Astrocyte of the hippocampus (primary cell): ENCODE measurements around the gene HEBP2.
A peak's percentile ranks its signal among the peaks of the same experiment; 100 is the strongest.
"Not testable (repeated sequence)": the region's sequence is repeated elsewhere in the genome, so short reads cannot be mapped to it uniquely, and the experiment has no call there.

Source experiments
- DNase-seq: peaks from one replicate; pipeline ENCODE4 v3.0.0; 2011; ENCODE audit warnings: low read depth, low spot score

Gene HEBP2, protein sequence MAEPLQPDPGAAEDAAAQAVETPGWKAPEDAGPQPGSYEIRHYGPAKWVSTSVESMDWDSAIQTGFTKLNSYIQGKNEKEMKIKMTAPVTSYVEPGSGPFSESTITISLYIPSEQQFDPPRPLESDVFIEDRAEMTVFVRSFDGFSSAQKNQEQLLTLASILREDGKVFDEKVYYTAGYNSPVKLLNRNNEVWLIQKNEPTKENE

DNA sequence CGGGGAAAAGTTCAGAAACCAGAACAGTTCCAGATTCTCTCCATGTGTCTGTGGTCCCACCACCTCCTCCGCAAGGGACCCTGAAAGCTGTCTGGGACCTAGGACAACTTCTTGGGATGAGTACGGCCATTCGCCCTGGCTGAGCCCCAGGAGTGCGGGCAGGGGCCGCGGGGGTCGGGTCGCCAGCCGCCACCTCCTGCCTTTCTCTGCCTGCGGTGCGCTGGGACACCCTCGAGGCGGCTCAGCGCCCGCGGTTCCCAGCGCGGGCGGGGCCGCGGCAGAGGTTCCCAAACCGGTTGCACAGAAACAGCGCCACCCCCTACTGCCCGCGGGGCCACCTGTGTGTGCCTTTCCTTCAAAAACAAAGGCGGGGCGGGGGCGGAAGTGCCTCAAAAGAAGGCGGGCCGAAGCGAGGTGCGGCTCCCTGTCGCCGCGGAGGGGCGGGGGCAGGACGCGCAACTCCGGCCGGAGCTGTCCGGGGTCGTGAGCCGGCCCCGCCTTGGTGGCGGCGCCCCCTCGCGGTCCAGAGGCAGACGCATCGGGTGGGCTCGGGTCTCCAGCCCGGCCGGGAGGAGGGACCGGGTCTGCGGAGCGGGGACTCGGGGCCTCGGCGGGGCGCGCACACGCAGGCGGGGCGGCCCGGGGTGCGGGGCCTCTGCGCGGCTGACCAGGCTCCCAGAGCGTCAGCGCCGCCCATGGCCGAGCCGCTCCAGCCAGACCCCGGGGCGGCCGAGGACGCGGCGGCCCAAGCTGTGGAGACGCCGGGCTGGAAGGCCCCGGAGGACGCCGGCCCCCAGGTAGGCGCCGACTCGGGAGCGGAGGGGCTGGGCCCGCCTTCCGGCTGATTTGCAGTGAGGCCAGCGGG lies at the start of gene HEBP2:
TSS of gene HEBP2 (plus strand) at position 423 of the 865 bp plus-strand sequence. CDS start at position 696, 273 bp downstream.
- peak; percentile 97 for DNase-seq

DNA sequence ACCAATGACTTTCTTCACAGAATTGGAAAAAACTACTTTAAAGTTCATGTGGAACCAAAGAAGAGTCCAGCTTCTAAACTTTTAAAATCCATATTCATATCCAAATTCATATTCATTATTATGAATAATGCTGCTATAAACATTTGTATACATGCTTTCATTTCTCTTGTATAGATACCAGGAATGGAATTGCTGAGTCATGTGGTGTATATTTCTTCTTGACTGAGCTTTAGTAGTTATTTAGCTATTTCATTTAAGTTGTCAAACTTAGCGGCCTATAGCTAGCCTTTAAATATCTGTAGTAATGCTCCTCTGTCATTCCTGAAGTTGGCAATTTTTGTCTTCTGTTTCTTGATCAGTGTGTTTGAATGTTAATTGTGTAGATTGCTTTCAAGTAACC lies 46.1 kb upstream of the HEBP2 start:
- DNase-seq: no peak

DNA sequence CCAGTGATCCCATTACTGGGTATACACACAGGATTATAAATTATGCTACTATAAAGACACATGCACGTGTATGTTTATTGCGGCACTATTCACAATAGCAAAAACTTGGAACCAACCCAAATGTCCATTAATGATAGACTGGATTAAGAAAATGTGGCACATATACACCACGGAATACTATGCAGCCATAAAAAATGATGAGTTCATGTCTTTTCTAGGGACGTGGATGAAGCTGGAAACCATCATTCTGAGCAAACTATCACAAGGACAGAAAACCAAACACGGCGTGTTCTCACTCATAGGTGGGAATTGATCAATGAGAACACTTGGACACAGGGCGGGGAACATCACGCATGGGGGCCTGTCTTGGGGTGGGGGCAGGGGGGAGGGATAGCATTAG lies 35.3 kb upstream of the HEBP2 start:
- DNase-seq: not testable (repeated sequence)

DNA sequence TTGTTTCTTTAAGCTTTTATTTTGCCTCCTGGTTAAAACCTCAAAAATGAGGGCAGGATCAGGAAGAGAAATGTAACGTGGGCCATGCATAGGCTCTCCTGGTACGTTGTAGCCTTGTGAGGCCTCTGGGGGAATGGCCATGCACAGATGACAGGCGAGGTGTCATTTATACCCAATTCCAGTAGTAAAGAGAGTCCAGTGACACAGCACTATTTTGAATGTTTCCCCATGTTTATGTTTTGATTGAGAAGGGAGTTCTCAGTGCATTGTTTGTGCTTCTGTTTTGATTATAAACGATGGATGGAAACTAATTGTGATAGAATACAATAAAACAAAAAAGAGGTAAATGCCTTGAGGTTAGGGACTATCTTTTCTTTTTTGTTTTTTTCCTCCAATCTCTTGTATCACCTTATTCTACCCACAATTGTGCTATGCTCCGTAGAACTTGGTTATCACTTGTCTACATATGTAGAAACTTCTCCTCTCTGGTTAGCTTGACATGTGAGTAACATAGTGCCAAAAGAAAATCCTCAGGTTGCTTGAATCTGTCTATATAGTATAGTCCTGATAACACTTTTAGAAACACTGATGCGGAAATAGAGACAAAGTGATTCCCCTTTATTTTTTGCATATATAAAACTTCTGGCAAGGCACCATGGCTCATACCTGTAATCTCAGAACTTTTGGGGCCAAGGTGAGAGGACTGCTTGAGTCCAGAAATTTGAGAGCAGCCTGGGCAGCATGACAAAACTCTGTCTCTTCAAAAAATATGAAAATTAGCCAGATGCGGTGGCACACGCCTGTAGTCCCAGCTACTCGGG lies 33.2 kb upstream of the HEBP2 start:
- DNase-seq: no peak

DNA sequence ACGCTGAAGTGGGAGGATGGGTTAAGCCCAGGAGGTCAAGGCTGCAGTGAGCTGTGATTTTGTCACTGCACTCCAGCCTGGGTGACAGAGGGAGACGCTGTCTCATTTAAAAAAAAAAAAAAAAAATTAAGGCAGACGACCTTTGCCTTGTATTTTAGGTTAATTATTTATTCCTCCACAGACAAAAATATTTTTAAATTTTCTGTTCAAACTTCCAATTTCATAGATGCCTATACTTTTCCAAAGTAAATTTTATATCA lies 32.6 kb upstream of the HEBP2 start:
- DNase-seq: no peak

DNA sequence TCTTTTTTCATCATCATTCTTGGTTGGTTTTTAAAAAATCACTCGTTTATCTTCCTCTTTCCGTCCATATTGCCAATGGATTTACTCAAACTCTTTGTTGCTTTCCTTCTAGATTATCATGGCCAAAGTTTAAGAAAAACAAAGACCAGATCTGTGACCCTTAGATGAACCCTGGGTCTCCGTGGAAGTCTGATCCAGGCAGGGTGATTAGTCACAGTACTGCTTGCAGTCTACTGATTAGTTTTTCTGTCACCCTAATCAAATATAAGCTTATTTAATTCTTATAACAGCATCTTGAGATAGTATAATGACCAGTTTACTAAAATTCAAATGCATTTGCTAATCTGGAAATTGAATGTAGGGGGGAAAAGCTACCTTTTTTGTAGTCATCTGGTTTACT lies 32.3 kb upstream of the HEBP2 start:
- peak; percentile 65 for DNase-seq

DNA sequence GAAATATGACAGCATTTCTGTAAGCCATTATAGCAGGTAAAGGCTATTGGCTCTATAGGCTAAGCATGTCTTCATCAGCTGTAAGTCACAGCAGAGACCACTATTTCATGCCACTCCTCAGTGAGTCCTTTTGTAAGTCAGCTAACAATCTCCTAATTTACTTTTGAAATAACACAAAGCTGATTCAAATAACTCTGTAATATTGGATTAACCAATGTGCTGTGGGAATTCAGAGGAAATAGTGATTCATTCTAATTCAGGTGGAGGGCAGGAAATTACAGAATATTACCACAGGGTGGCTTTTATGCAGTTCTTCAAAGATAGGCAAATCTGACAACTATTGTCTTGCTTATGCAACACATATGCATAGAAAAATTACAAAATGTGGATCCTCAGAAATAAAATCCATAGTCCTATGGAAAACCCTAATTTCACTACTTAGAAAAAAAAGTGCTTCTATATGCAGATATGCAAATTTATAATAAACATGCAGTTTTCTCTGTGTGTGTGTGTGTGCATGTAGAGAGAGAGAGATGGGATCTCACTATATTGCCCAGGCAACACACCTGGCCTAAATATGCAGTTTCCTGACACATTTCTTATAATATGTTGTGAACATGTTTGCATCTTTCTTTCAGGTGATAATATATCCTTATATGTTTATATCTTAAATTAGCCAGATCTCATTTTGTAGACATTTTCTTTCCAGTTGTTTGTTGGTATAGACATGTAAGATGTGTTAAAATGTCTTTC lies 31.1 kb upstream of the HEBP2 start:
- no peak for DNase-seq

DNA sequence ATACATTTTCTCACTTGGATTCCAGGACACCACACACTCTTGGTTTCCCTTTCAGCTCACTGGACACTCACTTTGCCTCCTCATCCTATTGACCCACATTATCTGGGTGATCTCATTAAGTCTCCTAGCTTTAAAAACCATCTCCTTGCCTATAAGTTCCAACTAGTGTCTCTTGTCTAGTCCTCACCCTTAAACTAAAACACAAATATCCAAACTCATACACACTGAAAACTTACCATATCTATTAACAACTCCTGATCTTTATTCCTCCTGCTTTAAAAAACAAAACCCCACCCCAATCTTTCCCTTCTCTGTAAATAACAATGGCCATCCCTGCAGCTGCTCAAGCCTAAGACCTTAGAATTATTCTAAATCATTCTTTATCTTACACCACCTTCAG lies 29.8 kb upstream of the HEBP2 start:
- no peak for DNase-seq

DNA sequence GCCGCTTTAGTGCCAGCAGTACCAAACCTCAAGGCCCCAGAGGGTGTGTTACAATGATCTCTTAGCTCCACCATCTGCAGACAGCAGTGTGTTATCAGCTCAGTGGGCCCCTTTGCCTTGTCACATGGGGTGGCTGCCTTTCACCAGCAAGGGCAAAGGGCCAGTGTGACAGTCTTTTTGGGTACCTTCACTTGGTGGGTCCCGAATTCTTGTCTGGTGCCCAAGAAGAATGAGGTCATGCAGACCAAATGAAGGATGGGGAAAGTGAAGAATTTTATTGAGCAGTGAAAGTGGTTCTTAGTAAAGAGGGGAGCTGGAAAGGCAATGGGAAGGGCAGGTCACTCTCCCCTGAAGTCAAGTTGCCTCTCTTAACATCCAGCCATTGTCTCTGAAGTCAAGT lies 29.2 kb upstream of the HEBP2 start:
- DNase-seq: no peak

DNA sequence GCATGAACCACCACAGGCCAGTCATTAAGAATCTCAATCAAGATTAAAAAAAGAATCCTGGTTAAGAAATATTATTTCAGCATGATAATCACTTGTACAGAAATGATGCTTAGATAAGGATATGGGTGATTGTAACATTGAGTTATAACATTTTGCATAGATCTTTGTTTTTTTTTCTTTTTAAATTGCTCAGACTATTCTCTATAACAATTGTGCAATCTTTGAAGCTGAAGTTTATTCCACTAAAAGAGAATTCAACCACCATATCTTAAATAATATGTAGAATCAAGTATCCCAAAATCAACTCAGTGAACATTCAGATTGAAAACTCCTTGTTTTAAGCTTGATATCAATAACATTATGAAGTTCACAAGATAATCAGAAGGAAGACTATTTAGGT lies 27.0 kb upstream of the HEBP2 start:
- DNase-seq: no peak

DNA sequence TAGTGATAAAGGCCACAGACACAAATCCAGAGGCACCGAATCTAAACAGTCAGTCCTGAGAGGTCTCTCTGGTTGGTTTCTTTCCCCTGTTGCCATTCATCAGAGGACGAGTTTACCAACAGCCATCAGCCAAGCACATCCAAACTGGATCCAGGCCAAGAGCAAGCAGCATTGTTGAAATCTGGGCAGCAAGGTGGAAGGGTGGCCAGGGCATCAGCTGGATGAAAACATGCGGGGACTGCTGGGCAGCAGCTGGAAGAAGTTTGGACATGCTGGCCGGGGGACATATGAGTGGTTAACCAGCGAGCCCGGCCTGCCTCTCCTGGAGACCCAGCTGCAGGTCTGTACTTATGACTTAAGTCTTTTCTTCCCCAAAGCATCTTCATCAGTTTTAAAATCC lies 26.2 kb upstream of the HEBP2 start, which contains the start of gene SMIM28:
TSS of gene SMIM28 (plus strand) at position 62 of the 400 bp plus-strand sequence. CDS start at position 230, 168 bp downstream.
- DNase-seq: no peak

DNA sequence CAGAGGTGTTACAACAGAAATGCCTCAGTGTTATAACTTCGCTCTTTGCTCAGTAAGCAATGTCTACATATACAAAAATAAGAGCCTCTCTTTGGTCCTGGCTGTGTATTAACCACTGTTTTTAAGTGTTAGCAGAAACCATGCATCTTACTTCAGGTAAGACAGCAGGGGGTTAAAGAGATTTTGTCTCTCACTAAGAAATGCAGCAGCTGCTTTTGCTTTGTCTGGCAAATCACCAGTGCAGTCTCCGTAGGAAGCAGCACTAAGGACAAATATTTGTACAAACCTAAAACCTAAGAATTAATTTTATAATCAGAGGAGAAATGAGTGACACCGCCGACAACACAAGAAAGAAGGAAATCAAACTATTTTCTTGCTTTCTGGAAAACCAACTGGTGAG lies 25.6 kb upstream of the HEBP2 start:
- no peak for DNase-seq

DNA sequence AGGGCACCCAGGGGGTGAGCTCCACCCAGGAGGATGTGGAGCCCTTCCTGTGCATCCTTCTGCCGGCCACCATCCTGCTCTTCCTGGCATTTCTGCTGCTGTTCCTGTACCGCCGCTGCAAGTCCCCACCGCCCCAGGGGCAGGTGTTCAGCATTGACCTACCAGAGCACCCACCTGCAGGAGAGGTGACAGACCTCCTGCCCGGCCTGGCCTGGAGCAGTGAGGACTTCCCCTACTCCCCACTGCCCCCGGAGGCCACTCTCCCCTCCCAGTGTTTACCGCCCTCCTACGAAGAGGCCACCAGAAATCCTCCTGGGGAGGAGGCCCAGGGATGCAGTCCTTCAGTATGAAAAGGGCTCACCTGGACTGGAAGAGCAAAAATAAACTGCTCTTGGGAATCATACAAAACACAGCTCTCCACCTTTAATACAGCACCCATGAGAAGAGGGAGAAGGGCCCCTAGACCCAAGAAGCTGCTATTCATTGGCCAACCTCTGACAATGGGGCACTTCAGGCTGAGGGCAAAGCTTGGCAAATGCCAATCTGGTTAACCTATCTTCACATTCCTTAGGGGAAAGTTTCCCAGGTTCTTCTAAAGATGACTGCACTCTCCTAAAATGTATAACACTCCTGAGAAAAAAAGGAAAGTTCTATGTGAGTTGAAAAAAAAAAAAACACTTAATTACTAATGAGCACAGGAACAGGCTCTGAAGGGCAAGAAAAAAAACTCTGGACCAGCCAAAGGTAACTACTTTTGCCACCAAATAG lies 21.3 kb upstream of the HEBP2 start:
- DNase-seq: peak; percentile 36

DNA sequence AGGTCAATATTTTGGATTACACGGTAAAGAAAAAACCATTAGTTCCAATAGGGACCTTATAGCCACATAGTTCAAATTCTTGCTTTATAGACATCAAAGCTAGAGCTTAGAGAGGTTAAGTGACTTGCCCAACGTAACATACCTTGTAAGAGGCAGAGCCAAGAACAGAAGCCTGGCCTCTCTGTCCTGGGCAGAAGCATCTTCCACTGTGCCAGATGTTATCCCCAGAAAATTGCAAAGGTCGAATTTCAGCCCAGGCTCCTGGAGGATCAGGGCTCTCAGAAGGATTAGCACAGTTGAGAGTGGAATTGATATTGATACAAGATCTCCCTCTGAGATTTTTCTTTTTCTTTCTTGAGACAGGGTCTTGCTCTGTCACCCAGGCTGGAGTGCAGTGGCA lies 20.2 kb upstream of the HEBP2 start:
- no peak for DNase-seq

DNA sequence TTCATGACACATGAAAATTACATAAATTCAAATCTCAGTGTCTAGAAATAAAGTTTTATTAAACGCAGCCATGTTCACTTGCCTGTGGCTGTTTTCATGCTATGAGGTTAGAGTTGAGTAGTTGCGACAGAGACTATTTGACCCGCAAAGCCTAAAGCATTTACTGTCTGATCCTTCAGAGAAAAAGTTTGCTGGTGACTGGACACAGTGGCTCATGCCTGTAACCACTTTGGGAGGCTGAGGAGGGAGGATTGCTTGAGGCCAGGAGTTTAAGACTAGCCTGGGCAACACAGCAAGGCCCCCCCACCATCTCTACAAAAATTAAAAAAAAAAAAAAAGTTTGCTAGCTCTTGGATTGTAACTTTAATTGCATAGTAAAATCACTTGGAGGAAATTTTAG lies 17.1 kb upstream of the HEBP2 start:
- no peak for DNase-seq

DNA sequence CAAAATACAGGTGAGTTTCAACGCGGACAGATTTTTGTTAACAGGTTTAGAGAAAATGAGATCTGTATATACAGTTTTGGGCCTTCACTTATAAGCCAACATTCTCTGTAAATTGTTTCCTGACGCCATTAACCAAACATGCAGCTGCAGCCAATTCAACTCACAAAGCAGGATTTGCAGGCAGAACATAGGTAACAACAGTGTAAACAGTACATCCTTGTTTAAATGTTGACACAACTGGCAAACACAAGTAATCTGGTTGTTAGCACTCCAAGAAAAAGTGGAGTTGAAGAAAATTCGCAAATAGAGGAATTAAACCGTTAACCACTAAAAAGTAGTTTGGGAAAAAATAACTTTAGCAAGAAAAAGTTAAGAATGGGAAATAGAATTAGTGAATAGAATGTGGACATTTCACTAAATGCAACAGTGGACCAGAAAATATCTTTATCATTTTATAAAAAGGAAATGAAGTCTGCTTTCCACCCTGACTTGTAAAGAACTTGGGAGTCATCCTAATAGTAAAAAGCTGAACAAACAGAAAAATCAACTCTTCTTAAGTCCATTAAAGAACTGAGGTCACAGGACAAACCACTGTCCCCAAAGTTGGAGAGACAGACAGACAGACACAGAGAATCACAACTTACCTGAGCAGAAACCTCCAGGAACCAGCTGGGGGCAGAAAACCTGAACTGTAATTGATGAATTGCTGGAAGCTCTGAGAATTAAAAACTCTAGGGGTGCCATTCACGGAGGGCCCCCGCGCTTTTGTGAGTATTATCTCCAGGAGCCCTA lies 16.2 kb upstream of the HEBP2 start:
- DNase-seq: no peak

DNA sequence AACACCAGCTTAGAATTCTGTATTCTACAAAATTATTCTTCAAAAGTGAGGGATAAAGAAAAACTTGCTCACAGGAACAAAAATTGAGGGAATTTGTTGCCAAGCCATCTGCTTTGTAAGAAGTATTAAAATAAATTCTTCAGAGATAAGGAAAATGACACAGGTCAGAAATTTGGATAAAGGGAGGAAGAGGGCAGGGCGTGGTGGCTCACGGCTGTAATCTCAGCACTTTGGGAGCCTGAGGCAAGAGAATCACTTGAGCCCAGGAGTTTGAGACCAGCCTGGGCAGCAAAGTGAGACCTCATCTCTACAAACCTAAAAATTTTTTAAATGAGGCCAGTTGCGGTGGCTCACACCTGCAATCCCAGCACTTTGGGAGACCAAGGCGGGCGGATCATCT lies 14.5 kb upstream of the HEBP2 start:
- DNase-seq: no peak

DNA sequence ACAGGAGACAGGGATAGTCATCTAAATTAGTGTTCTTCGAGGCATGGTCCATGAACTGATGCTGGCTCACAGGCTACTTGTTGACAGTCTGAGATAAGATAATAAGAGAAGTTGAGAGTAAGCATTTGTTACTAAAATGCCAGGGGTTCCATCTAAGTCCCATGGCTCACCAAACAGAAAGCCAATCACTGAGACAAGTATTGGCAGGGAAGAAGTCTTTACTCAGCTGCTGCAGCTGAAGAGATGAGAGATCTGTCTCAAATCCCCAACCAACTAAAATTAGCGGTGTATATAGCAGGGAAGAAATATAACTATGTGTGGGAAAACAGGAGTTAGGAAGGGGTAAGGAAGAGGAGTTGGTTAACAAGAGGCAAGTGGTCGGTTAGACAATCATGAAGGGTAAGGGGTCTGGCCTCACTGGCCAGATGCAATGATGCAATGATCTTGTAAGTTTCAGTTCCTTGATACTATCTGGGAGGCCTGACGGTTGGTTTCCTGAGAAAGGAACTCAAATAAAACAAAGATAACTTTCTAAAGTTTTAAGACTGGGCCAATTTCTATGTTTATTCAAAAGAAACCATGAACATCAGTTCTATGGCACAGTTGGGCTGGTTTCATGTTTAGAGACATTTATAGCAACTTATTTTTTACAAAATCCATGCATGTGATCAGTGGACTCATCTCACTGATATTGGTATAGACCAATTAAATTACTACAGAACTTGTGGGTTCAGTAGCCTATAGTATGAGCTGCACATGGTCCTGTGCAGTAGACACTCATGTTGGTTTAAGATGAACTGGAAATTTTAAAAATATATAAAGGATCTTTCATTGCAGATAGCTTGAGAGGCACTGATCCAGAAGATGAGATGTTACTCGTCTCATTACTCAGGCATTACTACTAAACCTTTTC lies 9.9 kb upstream of the HEBP2 start:
- DNase-seq: no peak

DNA sequence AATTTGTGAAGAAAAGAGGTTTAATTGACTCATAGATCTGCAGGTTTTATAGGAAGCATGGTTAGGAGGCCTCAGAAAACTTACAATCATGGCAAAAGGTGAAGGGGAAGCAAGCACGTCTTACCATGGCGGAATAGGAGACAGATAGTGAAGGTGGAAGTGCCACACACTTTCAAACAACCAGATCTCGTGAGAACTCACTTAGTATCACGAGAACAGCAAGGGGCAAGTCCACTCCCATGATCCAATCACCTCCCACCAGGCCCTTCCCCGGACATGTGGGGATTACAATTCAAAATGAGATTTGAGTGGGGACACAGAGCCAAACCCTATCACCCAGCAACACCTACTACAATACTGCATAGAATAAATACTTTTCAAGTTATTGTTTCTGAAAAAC lies 7.3 kb upstream of the HEBP2 start:
- no peak for DNase-seq
